Thyroid gland (tissue), 4 donors: ENCODE measurements around the gene OR6C68.

Experiments
- CTCF ChIP-seq, 6 experiments: fragments of 200-600 bp in 3 of 6; fragments of 450-650 bp in 3 of 6; sonication (generic) in 3 of 6; IDR thresholded peaks; one replicate each; pipeline ENCODE4 v1.5.1; 2016 to 2019; ENCODE audit warnings: antibody characterized with exemption in 6 of 6, mild to moderate bottlenecking in 2 of 6, inconsistent platforms in 1 of 6, moderate library complexity in 1 of 6
- POLR2A ChIP-seq, 2 donors: fragments of 450-650 bp; IDR thresholded peaks; one replicate each; pipeline ENCODE4 v1.6.1; 2017; ENCODE audit warnings: antibody characterized with exemption in 2 of 2, mild to moderate bottlenecking in 2 of 2, moderate library complexity in 1 of 2

GRCh38 chr12:55472264-55472663 is 19.9 kb upstream of the OR6C68 start:
- TF ChIP-seq CTCF (IDR thresholded peaks at IDR 0.05) (no peak), POLR2A (IDR thresholded peaks at IDR 0.05) (no peak)
